Measurements from ENCODE around the gene KCNK2. TPM values are rescaled to one million over a fixed set of nuclear protein-coding genes. Genes with fewer than 3 reads are reported as not detected.

Gene KCNK2
- total and polyA plus RNA-seq, 2 experiments from 2014 or later: 0.07 to 0.24 TPM

GRCh38 chr1:215115760-215116159, 33.2 kb downstream of the KCNK2 start (continued):
- no peak for TF ChIP-seq ZNF462 (CRISPR knock-in tag; IDR thresholded peaks at IDR 0.05)
- TF ChIP-seq, protein P1, sequence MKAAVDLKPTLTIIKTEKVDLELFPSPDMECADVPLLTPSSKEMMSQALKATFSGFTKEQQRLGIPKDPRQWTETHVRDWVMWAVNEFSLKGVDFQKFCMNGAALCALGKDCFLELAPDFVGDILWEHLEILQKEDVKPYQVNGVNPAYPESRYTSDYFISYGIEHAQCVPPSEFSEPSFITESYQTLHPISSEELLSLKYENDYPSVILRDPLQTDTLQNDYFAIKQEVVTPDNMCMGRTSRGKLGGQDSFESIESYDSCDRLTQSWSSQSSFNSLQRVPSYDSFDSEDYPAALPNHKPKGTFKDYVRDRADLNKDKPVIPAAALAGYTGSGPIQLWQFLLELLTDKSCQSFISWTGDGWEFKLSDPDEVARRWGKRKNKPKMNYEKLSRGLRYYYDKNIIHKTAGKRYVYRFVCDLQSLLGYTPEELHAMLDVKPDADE (IDR thresholded peaks at IDR 0.05): no peak
- no peak for TF ChIP-seq CTCF (conservative IDR thresholded peaks at IDR 0.05; ENCODE audit: low read depth in 2 of 2)
- no peak for TF ChIP-seq ZNF331 (CRISPR knock-in tag; IDR thresholded peaks at IDR 0.05; ENCODE audit: low read depth)
- no peak for TF ChIP-seq CREB1 (CRISPR knock-in tag; IDR thresholded peaks at IDR 0.05; ENCODE audit: low read depth)
- no peak for TF ChIP-seq JUNB (IDR thresholded peaks at IDR 0.05; ENCODE audit: unreplicated experiment)
- TF ChIP-seq ZNF114 (CRISPR knock-in tag; IDR thresholded peaks at IDR 0.05): no peak
- TF ChIP-seq NANOG (IDR thresholded peaks at IDR 0.05; ENCODE audit: borderline replicate concordance): no peak
- no peak for TF ChIP-seq EZH2 (IDR thresholded peaks at IDR 0.05; ENCODE audit: low read depth, unreplicated experiment)

All from GM23338 (cell line).